Muscle layer of duodenum (tissue), 2 donors: ENCODE measurements around the gene CCDC85C.
A peak's percentile ranks its signal among the peaks of the same experiment; 100 is the strongest.

Experiments used
- H3K27ac ChIP-seq: one replicate; pipeline ENCODE4 v1.7.0; 2013; ENCODE audit warnings: mild to moderate bottlenecking, low read length
- H3K27me3 ChIP-seq: one replicate; pipeline ENCODE4 v1.7.0; 2013; ENCODE audit warnings: low read depth, mild to moderate bottlenecking, control low read depth, low read length
- H3K36me3 ChIP-seq, 2 donors: one replicate each; pipeline ENCODE4 v1.7.0; 2013; ENCODE audit warnings: low read length in 2 of 2, control low read depth in 1 of 2, mild to moderate bottlenecking in 1 of 2; ENCODE audit not compliant: insufficient read depth in 2 of 2, control insufficient read depth in 1 of 2
- H3K4me1 ChIP-seq, 2 donors: one replicate each; pipeline ENCODE4 v1.7.0; 2013; ENCODE audit warnings: low read length in 2 of 2, mild to moderate bottlenecking in 2 of 2, control low read depth in 1 of 2, moderate library complexity in 1 of 2; ENCODE audit not compliant: insufficient read depth in 2 of 2, control insufficient read depth in 1 of 2
- H3K4me3 ChIP-seq, 2 donors: one replicate each; pipeline ENCODE4 v1.7.0; 2013; ENCODE audit warnings: low read length in 2 of 2, low read depth in 1 of 2, mild to moderate bottlenecking in 1 of 2
- H3K9me3 ChIP-seq, 2 donors: one replicate each; pipeline ENCODE4 v1.7.0; 2013; ENCODE audit warnings: low read length in 2 of 2, control low read depth in 1 of 2, mild to moderate bottlenecking in 1 of 2; ENCODE audit not compliant: control insufficient read depth in 1 of 2
- donor health status: healthy.

CCDC85C gene

GRCh38 chr14:99539491-99539890, 64.5 kb downstream of the CCDC85C start:
- Histone ChIP-seq H3K36me3 (no peaks in the 10 kb centered on the region), H3K27ac (no peak overlapping the region), H3K9me3 (no peaks in the 10 kb centered on the region), H3K4me3 (no peak overlapping the region), H3K27me3 (no peaks in the 10 kb centered on the region), H3K4me1 (peaks cover 5 to 64% of the 10 kb centered on the region in 2 donors)

GRCh38 chr14:99538733-99539132, 65.3 kb downstream of the CCDC85C start:
- H3K4me3 ChIP-seq = no peak overlapping the region
- no peaks in the 10 kb centered on the region for H3K27me3 ChIP-seq
- H3K27ac ChIP-seq = no peak overlapping the region
- H3K4me1 ChIP-seq = peaks cover 5 to 67% of the 10 kb centered on the region in 2 donors
- no peaks in the 10 kb centered on the region for H3K9me3 ChIP-seq
- H3K36me3 ChIP-seq = no peaks in the 10 kb centered on the region

GRCh38 chr14:99538275-99538674, 65.7 kb downstream of the CCDC85C start:
- no peaks in the 10 kb centered on the region for H3K9me3 ChIP-seq
- no peaks in the 10 kb centered on the region for H3K36me3 ChIP-seq
- H3K27ac ChIP-seq = peak overlapping the region; percentile 60
- peaks cover 5 to 67% of the 10 kb centered on the region in 2 donors for H3K4me1 ChIP-seq
- no peaks in the 10 kb centered on the region for H3K27me3 ChIP-seq
- no peak overlapping the region for H3K4me3 ChIP-seq

- no peak overlapping the region for H3K4me3 ChIP-seq
- no peaks in the 10 kb centered on the region for H3K36me3 ChIP-seq
- H3K4me1 ChIP-seq = peaks cover 5 to 67% of the 10 kb centered on the region in 2 donors
- H3K27ac ChIP-seq = peak overlapping the region; percentile 60
- no peaks in the 10 kb centered on the region for H3K27me3 ChIP-seq
- H3K9me3 ChIP-seq = no peaks in the 10 kb centered on the region
These were observed 66.6 kb downstream of the CCDC85C start for GRCh38 chr14:99537399-99537798.

GRCh38 chr14:99535908-99536778, 67.9 kb downstream of the CCDC85C start:
- Histone ChIP-seq H3K4me1 (peaks cover 5 to 54% of the 10 kb centered on the region in 2 donors), H3K27ac (no peak overlapping the region), H3K4me3 (no peak overlapping the region), H3K27me3 (no peaks in the 10 kb centered on the region), H3K36me3 (no peaks in the 10 kb centered on the region), H3K9me3 (no peaks in the 10 kb centered on the region)

- H3K36me3 ChIP-seq = no peaks in the 10 kb centered on the region
- no peak overlapping the region for H3K27ac ChIP-seq
- no peaks in the 10 kb centered on the region for H3K27me3 ChIP-seq
- H3K4me1 ChIP-seq = peaks cover 5 to 48% of the 10 kb centered on the region in 2 donors
- H3K9me3 ChIP-seq = no peaks in the 10 kb centered on the region
- H3K4me3 ChIP-seq = no peak overlapping the region
These were observed 68.6 kb downstream of the CCDC85C start for GRCh38 chr14:99535448-99535847.

GRCh38 chr14:99534863-99535262, 69.1 kb downstream of the CCDC85C start:
- Histone ChIP-seq H3K27me3 (no peaks in the 10 kb centered on the region), H3K36me3 (no peaks in the 10 kb centered on the region), H3K9me3 (no peaks in the 10 kb centered on the region), H3K27ac (no peak overlapping the region), H3K4me3 (no peak overlapping the region), H3K4me1 (peaks cover 5 to 42% of the 10 kb centered on the region in 2 donors)

GRCh38 chr14:99534333-99534732, 69.7 kb downstream of the CCDC85C start:
- no peak overlapping the region for H3K27ac ChIP-seq
- no peaks in the 10 kb centered on the region for H3K36me3 ChIP-seq
- H3K4me3 ChIP-seq = no peak overlapping the region
- no peaks in the 10 kb centered on the region for H3K27me3 ChIP-seq
- peaks cover 5 to 39% of the 10 kb centered on the region in 2 donors for H3K4me1 ChIP-seq
- no peaks in the 10 kb centered on the region for H3K9me3 ChIP-seq

- no peaks in the 10 kb centered on the region for H3K36me3 ChIP-seq
- H3K27ac ChIP-seq = no peak overlapping the region
- H3K9me3 ChIP-seq = no peaks in the 10 kb centered on the region
- no peaks in the 10 kb centered on the region for H3K27me3 ChIP-seq
- no peak overlapping the region for H3K4me3 ChIP-seq
- H3K4me1 ChIP-seq = peaks cover 5 to 23% of the 10 kb centered on the region in 2 donors
These were observed 71.7 kb downstream of the CCDC85C start for GRCh38 chr14:99532310-99532709.

- peaks cover 0 to 15% of the 10 kb centered on the region in 2 donors for H3K4me1 ChIP-seq
- H3K36me3 ChIP-seq = no peaks in the 10 kb centered on the region
- H3K4me3 ChIP-seq = no peak overlapping the region
- no peak overlapping the region for H3K27ac ChIP-seq
- H3K9me3 ChIP-seq = no peaks in the 10 kb centered on the region
- H3K27me3 ChIP-seq = no peaks in the 10 kb centered on the region
These were observed 72.5 kb downstream of the CCDC85C start for GRCh38 chr14:99531251-99532096.

GRCh38 chr14:99530407-99531155, 73.4 kb downstream of the CCDC85C start:
- H3K4me1 ChIP-seq = peaks cover 0 to 21% of the 10 kb centered on the region in 2 donors
- H3K27ac ChIP-seq = no peak overlapping the region
- no peaks in the 10 kb centered on the region for H3K9me3 ChIP-seq
- no peaks in the 10 kb centered on the region for H3K27me3 ChIP-seq
- H3K4me3 ChIP-seq = no peak overlapping the region
- no peaks in the 10 kb centered on the region for H3K36me3 ChIP-seq
